MM.1S (cell line): ENCODE results near the gene TREML4.

Source experiments
- DNase-seq: peaks from one replicate; pipeline ENCODE4 v3.0.0-alpha.2; 2015
- H2AFZ ChIP-seq: fragments of 300-600 bp; sonication (generic); 2 replicates; pipeline ENCODE4 v1.6.0; 2016; ENCODE audit warnings: antibody characterized with exemption, low read length
- H3F3A ChIP-seq: fragments of 300-600 bp; sonication (generic); 2 replicates; pipeline ENCODE4 v1.6.1; 2016; ENCODE audit warnings: mild to moderate bottlenecking, antibody characterized with exemption, low read length, moderate library complexity, mixed read lengths; ENCODE audit not compliant: insufficient read depth
- H3K27ac ChIP-seq: fragments of 300-600 bp; sonication (generic); 2 replicates; pipeline ENCODE4 v1.5.1; 2016; ENCODE audit warnings: mild to moderate bottlenecking, low read length
- H3K27me3 ChIP-seq: fragments of 300-600 bp; sonication (generic); replicated peaks from 2 replicates; pipeline ENCODE4 v1.6.0; 2016; ENCODE audit warnings: low read length; ENCODE audit not compliant: insufficient read depth
- H3K36me3 ChIP-seq: fragments of 300-600 bp; sonication (generic); replicated peaks from 2 replicates; pipeline ENCODE4 v1.6.1; 2016; ENCODE audit warnings: mild to moderate bottlenecking, low read length, mixed read lengths; ENCODE audit not compliant: insufficient read depth
- H3K4me1 ChIP-seq: fragments of 300-600 bp; sonication (generic); 2 replicates; pipeline ENCODE4 v1.6.1; 2016; ENCODE audit warnings: low read length, mixed read lengths
- H3K4me2 ChIP-seq: fragments of 300-600 bp; sonication (generic); 2 replicates; pipeline ENCODE4 v1.6.0; 2016; ENCODE audit warnings: low read depth, low read length
- H3K4me3 ChIP-seq: fragments of 300-600 bp; sonication (generic); 2 replicates; pipeline ENCODE4 v1.5.1; 2016; ENCODE audit warnings: low read length, mixed read lengths
- H3K79me2 ChIP-seq: fragments of 300-600 bp; sonication (generic); 2 replicates; pipeline ENCODE4 v1.6.1; 2016; ENCODE audit warnings: mixed run types, low read length, mixed read lengths
- H3K9ac ChIP-seq: fragments of 300-600 bp; sonication (generic); 2 replicates; pipeline ENCODE4 v1.6.1; 2016; ENCODE audit warnings: low read length, mixed read lengths
- H3K9me2 ChIP-seq: fragments of 300-600 bp; sonication (generic); replicated peaks from 2 replicates; pipeline ENCODE4 v1.6.1; 2016; ENCODE audit warnings: mild to moderate bottlenecking, low read length, mixed read lengths; ENCODE audit not compliant: insufficient read depth
- H3K9me3 ChIP-seq: fragments of 300-600 bp; sonication (generic); replicated peaks from 2 replicates; pipeline ENCODE4 v1.6.1; 2016; ENCODE audit warnings: mild to moderate bottlenecking, low read length, mixed read lengths; ENCODE audit not compliant: insufficient read depth
- H4K20me1 ChIP-seq: fragments of 300-600 bp; sonication (generic); 2 replicates; pipeline ENCODE4 v1.6.1; 2016; ENCODE audit warnings: mild to moderate bottlenecking, low read length, moderate library complexity, mixed read lengths; ENCODE audit not compliant: insufficient read depth
- EZH2 ChIP-seq: fragments of 300-600 bp; sonication (generic); optimal IDR thresholded peaks from 2 replicates; pipeline ENCODE3; 2017; ENCODE audit warnings: low read depth, mild to moderate bottlenecking, antibody characterized with exemption, low read length, mixed read lengths
- EZH2phosphoT487 ChIP-seq: fragments of 300-600 bp; sonication (generic); IDR thresholded peaks from 2 replicates; pipeline ENCODE4 v1.6.1; 2018; ENCODE audit warnings: antibody characterized with exemption, low read length
- TF ChIP-seq, protein P1 (sequence below): fragments of 300-600 bp; sonication (generic); IDR thresholded peaks from 2 replicates; pipeline ENCODE4 v1.5.1; 2016; ENCODE audit warnings: antibody characterized with exemption, low read length, mixed read lengths

The TREML4 gene

GRCh38 chr6:41278699-41279405 is 50.7 kb downstream of the TREML4 start:
- Histone ChIP-seq H3F3A (no peaks in the 10 kb centered on the region), H3K4me2 (no peak overlapping the region), H3K4me3 (no peak overlapping the region), H4K20me1 (no peaks in the 10 kb centered on the region), H3K36me3 (no peaks in the 10 kb centered on the region), H3K4me1 (peaks cover 2% of the 10 kb centered on the region), H3K9me3 (no peaks in the 10 kb centered on the region), H2AFZ (0 out of 2 replicates have a peak overlapping the region, but pooled peaks have one; percentile 23), H3K27ac (no peak overlapping the region), H3K79me2 (no peaks in the 10 kb centered on the region), H3K9ac (no peak overlapping the region), H3K27me3 (no peaks in the 10 kb centered on the region), H3K9me2 (no peaks in the 10 kb centered on the region)
- peak; percentile 77 for DNase-seq
- TF ChIP-seq, protein P1, sequence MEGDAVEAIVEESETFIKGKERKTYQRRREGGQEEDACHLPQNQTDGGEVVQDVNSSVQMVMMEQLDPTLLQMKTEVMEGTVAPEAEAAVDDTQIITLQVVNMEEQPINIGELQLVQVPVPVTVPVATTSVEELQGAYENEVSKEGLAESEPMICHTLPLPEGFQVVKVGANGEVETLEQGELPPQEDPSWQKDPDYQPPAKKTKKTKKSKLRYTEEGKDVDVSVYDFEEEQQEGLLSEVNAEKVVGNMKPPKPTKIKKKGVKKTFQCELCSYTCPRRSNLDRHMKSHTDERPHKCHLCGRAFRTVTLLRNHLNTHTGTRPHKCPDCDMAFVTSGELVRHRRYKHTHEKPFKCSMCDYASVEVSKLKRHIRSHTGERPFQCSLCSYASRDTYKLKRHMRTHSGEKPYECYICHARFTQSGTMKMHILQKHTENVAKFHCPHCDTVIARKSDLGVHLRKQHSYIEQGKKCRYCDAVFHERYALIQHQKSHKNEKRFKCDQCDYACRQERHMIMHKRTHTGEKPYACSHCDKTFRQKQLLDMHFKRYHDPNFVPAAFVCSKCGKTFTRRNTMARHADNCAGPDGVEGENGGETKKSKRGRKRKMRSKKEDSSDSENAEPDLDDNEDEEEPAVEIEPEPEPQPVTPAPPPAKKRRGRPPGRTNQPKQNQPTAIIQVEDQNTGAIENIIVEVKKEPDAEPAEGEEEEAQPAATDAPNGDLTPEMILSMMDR, result peak; percentile 73
- no peak for TF ChIP-seq EZH2phosphoT487
- TF ChIP-seq EZH2, result no peak

DNA sequence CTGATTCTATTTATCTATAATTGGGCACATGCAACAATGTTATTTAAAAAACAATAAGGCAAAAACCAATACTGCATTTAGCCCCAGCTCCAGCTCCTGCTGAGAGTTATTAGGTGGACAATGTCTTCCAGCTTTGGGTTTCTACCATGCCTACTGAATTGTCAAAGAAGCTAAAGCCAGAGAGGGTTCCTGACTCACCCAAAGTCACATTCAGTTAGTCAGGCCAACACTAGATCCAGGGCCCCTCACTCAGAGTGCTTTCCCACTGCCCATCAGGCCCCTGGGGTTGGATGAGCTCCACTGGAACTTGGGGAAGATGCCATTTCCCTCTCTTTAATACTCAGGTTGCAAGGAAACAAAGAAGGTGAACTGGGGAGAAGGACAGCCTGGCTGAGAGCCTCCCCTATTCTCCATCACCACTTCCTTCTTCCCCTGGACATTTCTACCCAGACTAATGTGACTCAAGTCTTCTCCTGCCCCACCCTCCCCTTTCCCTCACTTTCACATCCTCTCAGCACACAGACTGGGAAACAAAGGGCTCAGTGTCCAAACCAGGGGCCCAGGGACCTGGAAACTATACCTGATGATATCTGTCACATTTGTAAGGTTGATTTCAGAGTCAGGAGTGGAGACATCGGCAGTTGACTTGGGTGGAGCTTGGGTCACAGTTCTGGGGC is 52.4 kb downstream of the TREML4 start:
- Histone ChIP-seq H3K4me1 (peaks cover 2% of the 10 kb centered on the region), H3K9me2 (no peaks in the 10 kb centered on the region), H4K20me1 (no peaks in the 10 kb centered on the region), H3F3A (no peaks in the 10 kb centered on the region), H3K9me3 (no peaks in the 10 kb centered on the region), H3K9ac (no peak overlapping the region), H3K4me3 (no peak overlapping the region), H3K36me3 (no peaks in the 10 kb centered on the region), H2AFZ (no peak overlapping the region), H3K4me2 (no peak overlapping the region), H3K27me3 (no peaks in the 10 kb centered on the region), H3K79me2 (no peaks in the 10 kb centered on the region), H3K27ac (no peak overlapping the region)
- DNase-seq, result no peak
- TF ChIP-seq, protein P1, result no peak
- TF ChIP-seq EZH2phosphoT487, result no peak
- no peak for TF ChIP-seq EZH2

GRCh38 chr6:41283600-41283999 is 55.5 kb downstream of the TREML4 start:
- no peak overlapping the region for H3K9ac ChIP-seq
- H4K20me1 ChIP-seq, result no peaks in the 10 kb centered on the region
- H3K36me3 ChIP-seq, result no peaks in the 10 kb centered on the region
- H3K4me3 ChIP-seq, result no peak overlapping the region
- H3K9me2 ChIP-seq, result no peaks in the 10 kb centered on the region
- no peak overlapping the region for H2AFZ ChIP-seq
- no peaks in the 10 kb centered on the region for H3K79me2 ChIP-seq
- H3K4me1 ChIP-seq, result peaks cover 9% of the 10 kb centered on the region
- H3K4me2 ChIP-seq, result no peak overlapping the region
- H3K27ac ChIP-seq, result no peak overlapping the region
- TF ChIP-seq EZH2phosphoT487, result no peak
- TF ChIP-seq, protein P1, result no peak
- TF ChIP-seq EZH2, result no peak
- no peaks in the 10 kb centered on the region for H3F3A ChIP-seq
- DNase-seq, result no peak
- H3K9me3 ChIP-seq, result no peaks in the 10 kb centered on the region
- H3K27me3 ChIP-seq, result no peaks in the 10 kb centered on the region
